Measurements from ENCODE around the gene DHRS13.

GRCh38 chr17:28917029-28917428 lies 14.2 kb upstream of the DHRS13 start:
- TF ChIP-seq POLR2A (IDR thresholded peaks at IDR 0.05): no peak
- TF ChIP-seq CTCF (IDR thresholded peaks at IDR 0.05): no peak

Measured in testis (tissue), 2 donors.